GM23338 (cell line): ENCODE data around the gene MAP3K7CL. TPM values are rescaled to one million over a fixed set of nuclear protein-coding genes. Genes with fewer than 3 reads are reported as not detected.

Source experiments
- ATAC-seq: fragments of 200-7000 bp; cut with Tn5 transposase; 3 replicates; pipeline ENCODE4 v1.9.1; 2020
- DNase-seq: peaks from one replicate; pipeline ENCODE4 v3.0.0-alpha.2; 2015; ENCODE audit warnings: low spot score
- H2AFZ ChIP-seq: fragments of 200-600 bp; sonication (generic); 2 replicates; pipeline ENCODE4 v1.8.0; 2016; ENCODE audit warnings: antibody characterized with exemption, mild to moderate bottlenecking, moderate library complexity
- H3F3A ChIP-seq: fragments of 200-600 bp; sonication (generic); replicated peaks from 2 replicates; pipeline ENCODE4 v1.8.0; 2017; ENCODE audit warnings: antibody characterized with exemption, mixed run types, low read depth
- H3K27ac ChIP-seq: fragments of 200-600 bp; sonication (generic); 2 replicates; pipeline ENCODE4 v1.6.1; 2016; ENCODE audit warnings: low read depth
- H3K27me3 ChIP-seq: fragments of 200-600 bp; sonication (generic); 2 replicates; pipeline ENCODE4 v1.8.0; 2016; ENCODE audit warnings: mild to moderate bottlenecking, mixed run types, moderate library complexity; ENCODE audit not compliant: insufficient read depth
- H3K36me3 ChIP-seq: fragments of 200-600 bp; sonication (generic); 2 replicates; pipeline ENCODE4 v1.8.0; 2016; ENCODE audit warnings: mild to moderate bottlenecking; ENCODE audit not compliant: insufficient read depth
- H3K4me1 ChIP-seq: fragments of 200-600 bp; sonication (generic); 2 replicates; pipeline ENCODE4 v1.8.0; 2016; ENCODE audit warnings: mild to moderate bottlenecking, moderate library complexity; ENCODE audit not compliant: insufficient read depth
- H3K4me2 ChIP-seq: fragments of 200-600 bp; sonication (generic); 2 replicates; pipeline ENCODE4 v1.7.1; 2017; ENCODE audit warnings: mixed run types
- H3K4me3 ChIP-seq: fragments of 200-600 bp; sonication (generic); 2 replicates; pipeline ENCODE4 v1.6.1; 2016; ENCODE audit warnings: mixed run types
- H3K79me2 ChIP-seq: fragments of 200-600 bp; sonication (generic); replicated peaks from 2 replicates; pipeline ENCODE4 v1.8.0; 2017; ENCODE audit warnings: mild to moderate bottlenecking; ENCODE audit not compliant: insufficient read depth
- H3K9me2 ChIP-seq: fragments of 200-600 bp; sonication (generic); 2 replicates; pipeline ENCODE4 v1.8.0; 2017; ENCODE audit not compliant: insufficient read depth
- H4K20me1 ChIP-seq: fragments of 200-600 bp; sonication (generic); replicated peaks from 2 replicates; pipeline ENCODE4 v1.8.0; 2017; ENCODE audit warnings: mild to moderate bottlenecking; ENCODE audit not compliant: insufficient read depth
- H3K27ac Mint-ChIP-seq: 2 replicates; pipeline ENCODE4 v1.8.0; 2020; ENCODE audit warnings: inconsistent platforms, mild to moderate bottlenecking, moderate library complexity, mixed read lengths
- H3K27me3 Mint-ChIP-seq: 3 replicates; pipeline ENCODE4 v1.8.0; 2022; ENCODE audit warnings: low read depth, mild to moderate bottlenecking, moderate library complexity, mixed read lengths, inconsistent platforms; ENCODE audit not compliant: insufficient read depth, poor library complexity
- H3K36me3 Mint-ChIP-seq: 3 replicates; pipeline ENCODE4 v1.8.0; 2021; ENCODE audit warnings: low read depth, mild to moderate bottlenecking, inconsistent platforms, moderate library complexity, mixed read lengths
- H3K4me1 Mint-ChIP-seq: 3 replicates; pipeline ENCODE4 v1.8.0; 2020; ENCODE audit warnings: mild to moderate bottlenecking, inconsistent platforms, mixed read lengths
- H3K4me3 Mint-ChIP-seq: 3 replicates; pipeline ENCODE4 v1.8.0; 2021; ENCODE audit warnings: moderate library complexity, mild to moderate bottlenecking, inconsistent platforms, mixed read lengths
- H3K9me3 Mint-ChIP-seq: 3 replicates; pipeline ENCODE4 v1.8.0; 2020; ENCODE audit warnings: moderate library complexity, mild to moderate bottlenecking, inconsistent platforms, mixed read lengths
- CREB1 ChIP-seq: fragments of 250-450 bp; sonication (Bioruptor Pico); IDR thresholded peaks from 2 replicates; pipeline ENCODE4 v1.5.0; 2020; ENCODE audit warnings: low read depth, mild to moderate bottlenecking, moderate library complexity
- CTCF ChIP-seq, 2 experiments: fragments of 200-600 bp in 1 of 2; sonication (generic) in 1 of 2; conservative IDR thresholded peaks; 2 replicates each; pipeline versions ENCODE4 v1.5.1 to v1.6.1; 2016 to 2017; ENCODE audit warnings: antibody characterized with exemption in 2 of 2, low read depth in 2 of 2, mild to moderate bottlenecking in 2 of 2, moderate library complexity in 1 of 2
- ETS1 ChIP-seq: IDR thresholded peaks from 2 replicates; pipeline ENCODE4 v1.6.1; 2016; ENCODE audit warnings: antibody characterized with exemption
- EZH2 ChIP-seq: fragments of 200-600 bp; sonication (generic); IDR thresholded peaks from one replicate; pipeline ENCODE4 v1.8.0; 2017; ENCODE audit warnings: antibody characterized with exemption, mild to moderate bottlenecking, low read depth; ENCODE audit not compliant: unreplicated experiment
- EZH2phosphoT487 ChIP-seq: fragments of 200-600 bp; sonication (generic); IDR thresholded peaks from one replicate; pipeline ENCODE4 v1.8.1; 2018; ENCODE audit warnings: antibody characterized with exemption; ENCODE audit not compliant: unreplicated experiment
- JUNB ChIP-seq: IDR thresholded peaks from one replicate; pipeline ENCODE4 v1.6.1; 2016; ENCODE audit warnings: antibody characterized with exemption; ENCODE audit not compliant: unreplicated experiment
- NANOG ChIP-seq: IDR thresholded peaks from 2 replicates; pipeline ENCODE4 v1.6.1; 2016; ENCODE audit warnings: antibody characterized with exemption, borderline replicate concordance
- POLR2AphosphoS5 ChIP-seq: IDR thresholded peaks from 2 replicates; pipeline ENCODE4 v1.6.1; 2016; ENCODE audit warnings: antibody characterized with exemption, low read depth
- REST ChIP-seq: IDR thresholded peaks from one replicate; pipeline ENCODE4 v1.6.1; 2018; ENCODE audit warnings: antibody characterized with exemption; ENCODE audit not compliant: unreplicated experiment
- STAT1 ChIP-seq: IDR thresholded peaks from one replicate; pipeline ENCODE4 v1.6.1; 2016; ENCODE audit warnings: antibody characterized with exemption; ENCODE audit not compliant: unreplicated experiment
- ZNF114 ChIP-seq: fragments of 250-450 bp; sonication (Bioruptor Pico); IDR thresholded peaks from 2 replicates; pipeline ENCODE4 v1.5.0; 2020; ENCODE audit warnings: mild to moderate bottlenecking, moderate library complexity
- ZNF331 ChIP-seq: fragments of 250-450 bp; sonication (Bioruptor Pico); IDR thresholded peaks from 2 replicates; pipeline ENCODE4 v1.5.0; 2020; ENCODE audit warnings: low read depth, mild to moderate bottlenecking, moderate library complexity
- polyA plus RNA-seq: library from polyadenylated mRNA; unstranded; fragments of >200 nt; fragmentation: Nextera tagmentation; extraction: Ambion mirVana; gene quantifications from 2 replicates; pipeline ENCODE4 v1.2.1, GENCODE V29; 2016
- total RNA-seq: library from RNA; depleted of rRNA; stranded (reverse); fragments of >200 nt; shearing (Covaris generic); gene quantifications from 2 replicates; pipeline ENCODE4 v1.2.3, GENCODE V29; 2014

Gene MAP3K7CL
- total and polyA plus RNA-seq, 2 experiments from 2014 or later: 2.4 to 3.6 TPM

- no peak for TF ChIP-seq ZNF331 (CRISPR knock-in tag)
- TF ChIP-seq REST: no peak
- TF ChIP-seq EZH2: no peak
Observed at GRCh38 chr21:29208044-29208681, 77.7 kb downstream of the MAP3K7CL start (continued).

GRCh38 chr21:29208682-29209059, 78.2 kb downstream of the MAP3K7CL start:
- Mint-ChIP-seq H3K4me1 (no peaks in the 10 kb centered on the region), H3K4me3 (no peak overlapping the region), H3K27ac (no peak overlapping the region), H3K36me3 (no peaks in the 10 kb centered on the region), H3K9me3 (no peaks in the 10 kb centered on the region), H3K27me3 (no peaks in the 10 kb centered on the region)
- no peak overlapping the region for H3K4me3 ChIP-seq
- ATAC-seq (no peak), DNase-seq (no peak)
- H3F3A ChIP-seq: no peaks in the 10 kb centered on the region
- no peaks in the 10 kb centered on the region for H4K20me1 ChIP-seq
- no peaks in the 10 kb centered on the region for H3K27me3 ChIP-seq
- H3K36me3 ChIP-seq: no peaks in the 10 kb centered on the region
- no peaks in the 10 kb centered on the region for H3K79me2 ChIP-seq
- no peak overlapping the region for H3K27ac ChIP-seq
- no peak overlapping the region for H3K4me2 ChIP-seq
- no peaks in the 10 kb centered on the region for H3K4me1 ChIP-seq
- H3K9me2 ChIP-seq: peaks cover 6% of the 10 kb centered on the region; the same call in 1 of the 2 replicates
- no peak overlapping the region for H2AFZ ChIP-seq
- TF ChIP-seq NANOG (no peak), EZH2 (no peak), REST (no peak), ZNF331 (CRISPR knock-in tag) (no peak), CTCF (conservative IDR thresholded peaks at IDR 0.05; ENCODE audit: low read depth in 2 of 2) (no peak), ZNF114 (CRISPR knock-in tag) (no peak), CREB1 (CRISPR knock-in tag) (no peak), JUNB (no peak), ETS1 (no peak), EZH2phosphoT487 (no peak), POLR2AphosphoS5 (no peak), STAT1 (no peak)
